Hepatocyte (in vitro differentiated cells): ENCODE results near the gene ASTN2.

Experiments used
- CTCF ChIP-seq: fragments of 200-600 bp; sonication (generic); IDR thresholded peaks from 2 replicates; pipeline ENCODE4 v1.5.1; 2016; ENCODE audit warnings: antibody characterized with exemption, mild to moderate bottlenecking; ENCODE audit not compliant: poor library complexity
- EZH2 ChIP-seq: fragments of 200-600 bp; sonication (generic); IDR thresholded peaks from 2 replicates; pipeline ENCODE4 v1.6.1; 2016; ENCODE audit warnings: antibody characterized with exemption, mild to moderate bottlenecking, borderline replicate concordance
- EZH2phosphoT487 ChIP-seq: fragments of 200-600 bp; sonication (generic); IDR thresholded peaks from one replicate; pipeline ENCODE4 v1.6.1; 2018; ENCODE audit warnings: antibody characterized with exemption, mild to moderate bottlenecking, low read depth, moderate library complexity; ENCODE audit not compliant: unreplicated experiment, severe bottlenecking

GRCh38 chr9:117063721-117064471 is 351.0 kb downstream of the ASTN2 start:
- TF ChIP-seq CTCF (no peak), EZH2 (no peak), EZH2phosphoT487 (no peak)
